ENCODE results near the gene SUSD4. TPM values are rescaled to one million over a fixed set of nuclear protein-coding genes. Genes with fewer than 3 reads are reported as not detected.

Gene SUSD4
- total and polyA plus RNA-seq, 10 of the 15 experiments (the other 5 are each of a cell fraction or from before 2014, with no cell fraction given) = 0.13 to 1.1 (median 0.26) TPM; not detected in 3

DNA sequence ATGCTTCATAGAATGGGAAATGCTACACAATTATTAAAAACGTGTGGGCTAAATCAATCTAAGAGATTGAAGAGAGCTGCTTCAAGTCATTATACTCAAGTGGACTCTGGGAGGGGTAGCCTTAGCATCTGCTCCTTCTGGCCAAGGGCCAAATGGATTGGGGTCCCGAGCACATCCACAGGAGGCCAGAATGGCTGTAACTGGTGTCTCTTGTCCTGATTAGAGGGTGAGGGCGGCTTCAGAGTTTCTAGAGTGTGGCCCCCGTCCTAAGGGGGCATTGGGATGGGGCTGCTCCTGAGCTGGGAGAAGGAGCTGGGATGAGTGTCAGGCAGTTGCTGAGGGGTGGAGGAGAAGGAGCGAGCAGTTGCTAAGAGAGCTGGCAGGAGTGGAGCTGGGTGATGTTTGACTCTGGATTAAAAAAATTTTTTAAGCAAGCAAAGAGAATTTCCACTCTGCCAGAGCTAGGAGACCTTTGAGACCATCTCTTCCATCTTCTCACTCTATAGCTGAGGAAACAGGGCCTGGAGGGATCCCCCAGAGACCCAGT, 149.6 kb downstream of the SUSD4 start (continued):
- no peak for TF ChIP-seq RAD21 (IDR thresholded peaks at IDR 0.05; ENCODE audit: insufficient read depth, low read depth, low read length)
- TF ChIP-seq, protein P1, sequence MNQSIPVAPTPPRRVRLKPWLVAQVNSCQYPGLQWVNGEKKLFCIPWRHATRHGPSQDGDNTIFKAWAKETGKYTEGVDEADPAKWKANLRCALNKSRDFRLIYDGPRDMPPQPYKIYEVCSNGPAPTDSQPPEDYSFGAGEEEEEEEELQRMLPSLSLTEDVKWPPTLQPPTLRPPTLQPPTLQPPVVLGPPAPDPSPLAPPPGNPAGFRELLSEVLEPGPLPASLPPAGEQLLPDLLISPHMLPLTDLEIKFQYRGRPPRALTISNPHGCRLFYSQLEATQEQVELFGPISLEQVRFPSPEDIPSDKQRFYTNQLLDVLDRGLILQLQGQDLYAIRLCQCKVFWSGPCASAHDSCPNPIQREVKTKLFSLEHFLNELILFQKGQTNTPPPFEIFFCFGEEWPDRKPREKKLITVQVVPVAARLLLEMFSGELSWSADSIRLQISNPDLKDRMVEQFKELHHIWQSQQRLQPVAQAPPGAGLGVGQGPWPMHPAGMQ (IDR thresholded peaks at IDR 0.05; ENCODE audit: borderline replicate concordance) = no peak

DNA sequence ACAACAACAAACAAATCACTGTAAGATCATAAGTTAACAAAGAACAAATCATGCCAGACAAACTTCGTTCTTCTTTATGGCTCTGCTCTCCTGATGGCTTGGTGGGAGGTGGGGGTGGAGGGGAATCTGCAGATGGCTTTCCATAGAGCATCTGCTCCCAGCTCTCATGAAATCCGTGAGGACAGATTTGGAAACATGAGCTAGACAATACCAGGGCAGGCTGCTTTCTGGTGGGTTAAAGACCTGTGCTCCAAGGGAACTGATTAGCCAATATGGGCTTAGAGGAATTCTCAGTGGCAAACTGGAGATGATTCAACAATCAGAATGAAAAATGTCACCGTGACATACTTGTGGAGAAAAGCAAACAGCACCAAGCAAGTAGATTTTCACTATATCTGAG, 151.5 kb downstream of the SUSD4 start:
- ChIA-PET SMC1A (ENCODE audit: uncharacterized antibody, unreplicated experiment) (no interaction called here), CTCF (interaction anchor here (0.9 to 1.3 kb wide), 2 partner anchors 10 to 20 kb away, joined by 3 read pairs; no protein-coding TSS in a partner anchor), POLR2A (no interaction called here), RAD21 (ENCODE audit: unreplicated experiment) (no interaction called here)
- 2% methylated on average over 3 of the region's 3 CpGs for WGBS (ENCODE audit: insufficient coverage, insufficient replicate concordance, low lambda C conversion rate, missing lambda C conversion rate)
- TF ChIP-seq ATF7 (IDR thresholded peaks at IDR 0.05; ENCODE audit: low read depth) (no peak), SRF (IDR thresholded peaks at IDR 0.05; ENCODE audit: low read depth in 2 of 2, low read length in 2 of 2) (no peak), CREM (IDR thresholded peaks at IDR 0.05; ENCODE audit: low read depth) (no peak), SUZ12 (IDR thresholded peaks at IDR 0.05; ENCODE audit: unreplicated experiment) (no peak), ZNF207 (IDR thresholded peaks at IDR 0.05; ENCODE audit: borderline replicate concordance) (no peak), BHLHE40 (IDR thresholded peaks at IDR 0.05; ENCODE audit: borderline replicate concordance in 1 of 2, low read depth in 2 of 2, low read length in 1 of 2) (no peak), KDM1A (IDR thresholded peaks at IDR 0.05; ENCODE audit: borderline replicate concordance) (no peak)
- TF ChIP-seq, protein P2, sequence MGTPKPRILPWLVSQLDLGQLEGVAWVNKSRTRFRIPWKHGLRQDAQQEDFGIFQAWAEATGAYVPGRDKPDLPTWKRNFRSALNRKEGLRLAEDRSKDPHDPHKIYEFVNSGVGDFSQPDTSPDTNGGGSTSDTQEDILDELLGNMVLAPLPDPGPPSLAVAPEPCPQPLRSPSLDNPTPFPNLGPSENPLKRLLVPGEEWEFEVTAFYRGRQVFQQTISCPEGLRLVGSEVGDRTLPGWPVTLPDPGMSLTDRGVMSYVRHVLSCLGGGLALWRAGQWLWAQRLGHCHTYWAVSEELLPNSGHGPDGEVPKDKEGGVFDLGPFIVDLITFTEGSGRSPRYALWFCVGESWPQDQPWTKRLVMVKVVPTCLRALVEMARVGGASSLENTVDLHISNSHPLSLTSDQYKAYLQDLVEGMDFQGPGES (IDR thresholded peaks at IDR 0.05) = no peak
- TF ChIP-seq, protein P3, sequence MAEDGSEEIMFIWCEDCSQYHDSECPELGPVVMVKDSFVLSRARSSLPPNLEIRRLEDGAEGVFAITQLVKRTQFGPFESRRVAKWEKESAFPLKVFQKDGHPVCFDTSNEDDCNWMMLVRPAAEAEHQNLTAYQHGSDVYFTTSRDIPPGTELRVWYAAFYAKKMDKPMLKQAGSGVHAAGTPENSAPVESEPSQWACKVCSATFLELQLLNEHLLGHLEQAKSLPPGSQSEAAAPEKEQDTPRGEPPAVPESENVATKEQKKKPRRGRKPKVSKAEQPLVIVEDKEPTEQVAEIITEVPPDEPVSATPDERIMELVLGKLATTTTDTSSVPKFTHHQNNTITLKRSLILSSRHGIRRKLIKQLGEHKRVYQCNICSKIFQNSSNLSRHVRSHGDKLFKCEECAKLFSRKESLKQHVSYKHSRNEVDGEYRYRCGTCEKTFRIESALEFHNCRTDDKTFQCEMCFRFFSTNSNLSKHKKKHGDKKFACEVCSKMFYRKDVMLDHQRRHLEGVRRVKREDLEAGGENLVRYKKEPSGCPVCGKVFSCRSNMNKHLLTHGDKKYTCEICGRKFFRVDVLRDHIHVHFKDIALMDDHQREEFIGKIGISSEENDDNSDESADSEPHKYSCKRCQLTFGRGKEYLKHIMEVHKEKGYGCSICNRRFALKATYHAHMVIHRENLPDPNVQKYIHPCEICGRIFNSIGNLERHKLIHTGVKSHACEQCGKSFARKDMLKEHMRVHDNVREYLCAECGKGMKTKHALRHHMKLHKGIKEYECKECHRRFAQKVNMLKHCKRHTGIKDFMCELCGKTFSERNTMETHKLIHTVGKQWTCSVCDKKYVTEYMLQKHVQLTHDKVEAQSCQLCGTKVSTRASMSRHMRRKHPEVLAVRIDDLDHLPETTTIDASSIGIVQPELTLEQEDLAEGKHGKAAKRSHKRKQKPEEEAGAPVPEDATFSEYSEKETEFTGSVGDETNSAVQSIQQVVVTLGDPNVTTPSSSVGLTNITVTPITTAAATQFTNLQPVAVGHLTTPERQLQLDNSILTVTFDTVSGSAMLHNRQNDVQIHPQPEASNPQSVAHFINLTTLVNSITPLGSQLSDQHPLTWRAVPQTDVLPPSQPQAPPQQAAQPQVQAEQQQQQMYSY (CRISPR knock-in tag; IDR thresholded peaks at IDR 0.05) = no peak
- Histone ChIP-seq H3K4me1 (ENCODE audit: control insufficient read depth, insufficient read depth, low read length) (no peaks in the 10 kb centered on the region), H3K27ac (ENCODE audit: control insufficient read depth, insufficient read depth) (no peak overlapping the region), H3K9ac (ENCODE audit: control insufficient read depth, insufficient read depth, low read length) (no peak overlapping the region), H3K4me3 (no peak overlapping the region), H3K9me3 (replicated peaks; ENCODE audit: control insufficient read depth, insufficient read depth, low read length) (no peaks in the 10 kb centered on the region), H3K36me3 (ENCODE audit: control insufficient read depth in 2 of 2, insufficient read depth in 2 of 2, low read length in 1 of 2) (no peaks in the 10 kb centered on the region), H2AFZ (ENCODE audit: control insufficient read depth, low read depth, low read length) (no peak overlapping the region), H3K4me2 (ENCODE audit: control insufficient read depth, insufficient read depth) (no peak overlapping the region), H3K27me3 (replicated peaks in 1 of 2; ENCODE audit: control insufficient read depth in 2 of 2, insufficient read depth in 2 of 2, low read length in 1 of 2) (no peaks in the 10 kb centered on the region; a peak in 1 of 4 replicates), H3K79me2 (ENCODE audit: control insufficient read depth, insufficient read depth, low read length) (no peaks in the 10 kb centered on the region), H4K20me1 (ENCODE audit: control insufficient read depth, insufficient read depth) (no peaks in the 10 kb centered on the region)
- FAIRE-seq (no peak), ATAC-seq (no peak), DNase-seq (ENCODE audit: low read depth, low spot score) (no peak)
- BruUV-seq (replicated peaks) = no TSS peak
- in situ Hi-C loops (cut with MboI) = no loop called here
- intact Hi-C loops (cut with micrococcal nuclease; ENCODE audit: unreplicated experiment) = no loop called here

Measured in GM12878 (cell line).